PC-3 (cell line): ENCODE results near the gene GCA.

Source experiments
- EZH2phosphoT487 ChIP-seq: fragments of 300-600 bp; sonication (generic); IDR thresholded peaks from 2 replicates; pipeline ENCODE4 v1.6.1; 2018; ENCODE audit warnings: mild to moderate bottlenecking, antibody characterized with exemption, low read length, borderline replicate concordance
- TF ChIP-seq, protein P1 (sequence below): fragments of 300-600 bp; sonication (generic); conservative IDR thresholded peaks from 2 replicates; pipeline ENCODE4 v1.5.1; 2017; ENCODE audit warnings: antibody characterized with exemption, low read depth, mild to moderate bottlenecking, low read length

DNA sequence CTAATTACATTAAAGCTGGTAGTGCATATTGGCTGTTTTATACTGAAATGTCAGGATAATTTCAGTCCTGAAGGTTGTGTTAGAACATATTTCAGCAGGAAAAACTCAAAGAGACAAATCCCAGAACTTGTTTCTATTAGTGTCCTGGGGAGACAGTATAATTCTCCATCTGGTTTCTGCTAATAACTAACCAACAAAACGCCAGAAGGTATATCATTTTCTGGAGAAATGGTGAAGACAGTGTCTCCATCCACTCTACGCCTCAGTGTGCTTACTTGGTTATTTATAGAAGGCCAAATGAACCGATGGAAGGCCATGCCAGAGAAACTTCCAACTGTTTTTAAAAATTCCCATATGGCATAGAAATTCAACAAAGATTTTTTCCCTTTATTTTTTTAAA is 41.6 kb downstream of the GCA start:
- TF ChIP-seq, protein P1, sequence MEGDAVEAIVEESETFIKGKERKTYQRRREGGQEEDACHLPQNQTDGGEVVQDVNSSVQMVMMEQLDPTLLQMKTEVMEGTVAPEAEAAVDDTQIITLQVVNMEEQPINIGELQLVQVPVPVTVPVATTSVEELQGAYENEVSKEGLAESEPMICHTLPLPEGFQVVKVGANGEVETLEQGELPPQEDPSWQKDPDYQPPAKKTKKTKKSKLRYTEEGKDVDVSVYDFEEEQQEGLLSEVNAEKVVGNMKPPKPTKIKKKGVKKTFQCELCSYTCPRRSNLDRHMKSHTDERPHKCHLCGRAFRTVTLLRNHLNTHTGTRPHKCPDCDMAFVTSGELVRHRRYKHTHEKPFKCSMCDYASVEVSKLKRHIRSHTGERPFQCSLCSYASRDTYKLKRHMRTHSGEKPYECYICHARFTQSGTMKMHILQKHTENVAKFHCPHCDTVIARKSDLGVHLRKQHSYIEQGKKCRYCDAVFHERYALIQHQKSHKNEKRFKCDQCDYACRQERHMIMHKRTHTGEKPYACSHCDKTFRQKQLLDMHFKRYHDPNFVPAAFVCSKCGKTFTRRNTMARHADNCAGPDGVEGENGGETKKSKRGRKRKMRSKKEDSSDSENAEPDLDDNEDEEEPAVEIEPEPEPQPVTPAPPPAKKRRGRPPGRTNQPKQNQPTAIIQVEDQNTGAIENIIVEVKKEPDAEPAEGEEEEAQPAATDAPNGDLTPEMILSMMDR: no peak
- TF ChIP-seq EZH2phosphoT487: no peak
